ENCODE measurements around the gene EAF1.
"Not testable (repeated sequence)": the region's sequence is repeated elsewhere in the genome, so short reads cannot be mapped to it uniquely, and the experiment has no call there.

Gene EAF1

DNA sequence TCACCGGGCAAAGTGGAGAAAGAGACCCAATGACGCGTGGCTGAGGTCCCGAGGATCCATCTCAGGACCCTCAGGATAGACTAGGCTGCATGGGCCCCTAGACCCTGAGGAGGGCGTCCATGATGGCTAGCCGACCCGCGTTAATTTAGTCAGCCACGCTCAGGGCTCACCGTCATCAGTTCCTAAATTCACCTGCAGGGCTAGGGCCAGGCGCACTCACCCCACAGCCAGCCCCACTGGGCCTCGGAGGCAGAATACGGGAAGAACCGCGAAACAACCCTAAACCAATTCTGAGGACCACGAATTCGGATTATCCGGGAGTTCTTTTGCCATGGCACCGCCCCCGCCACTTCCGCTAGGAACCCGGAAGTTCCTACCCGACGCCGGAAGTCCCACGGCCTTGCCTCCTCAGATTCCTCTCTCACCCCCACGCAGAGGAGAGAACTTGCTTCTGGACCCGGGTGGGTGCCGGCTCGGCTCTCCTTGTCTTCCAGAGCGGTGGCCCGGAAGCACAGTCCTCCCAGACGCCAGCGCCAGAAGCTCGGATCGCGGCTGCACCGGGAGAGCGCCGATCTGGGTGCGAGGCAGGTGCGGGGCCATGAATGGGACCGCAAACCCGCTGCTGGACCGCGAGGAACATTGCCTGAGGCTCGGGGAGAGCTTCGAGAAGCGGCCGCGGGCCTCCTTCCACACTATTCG lies at the start of gene EAF1, which contains the start of gene METTL6:
Gene EAF1 (plus strand): TSS at position 417 of the 699 bp plus-strand sequence. CDS start 182 bp downstream, at position 599.
Gene METTL6 (minus strand): TSS at position 363 of the 699 bp plus-strand sequence. CDS start 1,033 bp downstream, outside the sequence.
- DNase-seq, result peak; percentile 84

DNA sequence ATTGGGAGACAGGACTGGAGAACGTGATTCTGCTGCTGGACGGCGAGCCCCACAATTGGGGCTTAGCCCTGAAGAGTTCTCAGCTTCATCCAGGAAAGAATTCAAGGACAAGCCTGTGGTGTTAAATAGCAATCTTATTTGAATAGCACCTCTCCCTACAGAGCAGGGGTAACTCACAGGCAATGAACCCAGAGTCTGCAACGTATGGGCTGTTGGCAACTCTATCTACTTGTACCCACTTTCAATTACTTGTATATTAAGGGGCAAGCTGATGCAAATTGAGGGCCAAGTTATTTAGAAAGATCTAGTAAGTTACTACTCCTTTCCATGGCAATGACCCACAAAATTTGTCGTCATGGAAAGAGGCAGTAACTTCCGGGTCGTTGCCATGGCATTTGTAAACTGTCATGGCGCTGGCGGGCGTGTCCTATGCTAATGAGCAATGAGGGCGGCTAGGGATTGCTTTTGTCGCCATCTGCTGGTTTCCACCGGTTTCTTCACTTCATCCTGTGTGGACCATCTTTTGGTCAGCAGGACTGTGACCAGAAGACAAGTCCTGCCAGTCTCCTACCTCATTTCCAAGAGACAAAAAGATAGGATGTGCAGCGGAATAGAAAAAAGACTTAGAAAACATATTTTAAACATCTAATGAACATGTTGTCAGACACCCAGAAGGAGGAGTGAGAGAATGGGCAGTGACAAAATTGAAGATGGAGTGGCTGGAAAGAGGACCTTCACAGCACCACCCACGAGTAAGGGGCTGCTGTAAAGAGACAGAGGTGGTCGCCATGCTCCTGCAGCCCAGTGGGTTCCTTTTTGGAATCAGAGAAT lies 49.2 kb upstream of the EAF1 start:
- DNase-seq, result peak; percentile 93

DNA sequence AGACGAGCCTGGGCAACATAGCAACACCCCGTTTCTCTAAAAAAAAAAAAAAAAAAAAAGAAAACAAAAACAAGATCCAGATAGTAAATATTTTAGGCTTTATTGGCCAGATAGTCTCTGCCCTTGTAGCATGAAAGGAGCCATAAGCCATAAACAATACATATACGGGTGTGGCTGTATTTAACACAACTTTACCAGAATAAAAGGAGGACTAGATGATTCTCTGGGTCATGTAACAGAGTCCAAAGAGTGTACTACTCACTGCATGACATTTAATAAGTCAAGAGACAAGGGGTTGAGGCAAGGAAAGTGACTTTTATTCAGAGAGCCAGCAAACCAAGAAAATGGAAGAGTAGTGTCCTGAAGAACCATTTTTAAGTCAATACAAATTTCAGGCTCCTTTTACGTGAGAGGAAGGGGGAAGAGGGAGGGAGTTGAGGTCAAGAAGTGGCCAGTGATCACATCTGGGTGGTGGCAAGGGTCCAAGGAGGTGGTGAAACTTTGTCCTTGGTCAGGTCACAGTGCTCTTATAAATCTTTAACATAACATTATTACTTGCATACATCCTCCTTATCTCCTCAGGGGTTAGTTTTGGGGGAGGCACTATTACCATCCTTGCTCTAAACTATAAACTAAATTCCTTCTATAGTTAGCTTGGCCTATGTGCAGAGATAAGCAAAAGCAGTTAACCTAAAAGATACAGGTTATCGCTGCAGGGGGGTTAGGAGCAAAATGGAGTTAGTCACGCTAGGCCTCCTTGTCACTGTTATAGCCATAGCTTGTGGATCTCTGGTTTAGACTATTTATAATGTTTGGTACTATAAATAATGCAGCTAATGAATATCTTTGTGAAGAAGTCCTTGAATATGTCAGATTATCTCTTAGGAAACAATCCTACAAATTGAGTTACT lies 46.2 kb upstream of the EAF1 start:
- no peak for DNase-seq

DNA sequence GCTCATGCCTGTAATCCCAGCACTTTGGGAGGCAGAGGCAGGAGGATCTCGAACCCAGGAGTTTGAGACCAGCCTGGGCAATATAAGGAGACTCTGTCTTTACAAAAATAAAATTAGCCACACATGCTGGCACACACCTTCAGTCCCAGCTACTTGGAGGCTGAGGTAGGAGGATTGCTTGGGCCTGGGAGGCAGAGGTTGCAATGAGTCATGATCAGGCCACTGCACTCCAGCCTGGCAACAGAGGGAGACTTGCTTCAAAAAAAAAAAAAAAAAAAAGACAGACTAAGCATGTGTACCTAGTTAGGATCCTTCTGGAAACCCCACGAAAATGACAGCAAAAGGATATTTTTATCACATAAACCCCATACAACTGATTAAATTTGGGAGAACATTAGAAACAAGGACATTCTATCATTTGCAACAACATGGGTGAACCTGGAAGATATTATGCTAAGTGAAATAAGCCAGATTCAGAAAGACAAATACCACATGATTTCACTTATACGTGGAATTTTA lies 44.9 kb upstream of the EAF1 start:
- DNase-seq, result no peak

DNA sequence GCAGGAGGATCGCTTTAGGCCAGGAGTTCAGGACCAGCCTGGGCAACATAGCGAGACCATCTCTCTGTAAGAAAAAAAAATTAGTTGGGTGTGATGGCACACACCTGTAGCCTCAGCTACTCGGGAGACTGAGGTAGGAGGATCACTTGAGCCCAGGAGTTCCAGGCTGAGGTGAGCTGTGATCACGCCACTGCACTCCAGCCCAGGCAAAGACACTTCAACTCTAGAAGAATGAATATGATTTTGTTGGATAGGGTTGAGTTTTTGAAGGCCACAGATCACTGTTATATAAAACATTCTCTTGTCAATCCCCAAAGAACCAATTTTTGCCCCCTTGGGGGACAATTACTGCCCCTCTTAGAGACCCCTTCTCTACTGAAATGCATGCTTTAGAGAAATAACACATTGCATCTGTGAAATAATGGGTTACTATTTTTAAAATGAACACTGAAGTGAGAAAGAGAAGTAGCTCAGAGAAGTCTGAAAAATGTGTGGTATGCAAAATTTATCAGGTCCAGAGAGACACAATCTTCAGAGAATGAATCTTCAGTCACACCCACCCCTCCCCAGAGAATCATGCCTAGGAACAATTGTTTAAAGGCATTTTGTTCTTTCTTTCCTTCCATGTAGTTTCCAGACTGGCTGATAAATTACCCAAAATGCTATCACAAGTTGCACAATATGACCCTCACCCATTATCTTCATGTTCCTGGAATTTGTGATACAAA lies 42.7 kb upstream of the EAF1 start:
- no peak for DNase-seq

DNA sequence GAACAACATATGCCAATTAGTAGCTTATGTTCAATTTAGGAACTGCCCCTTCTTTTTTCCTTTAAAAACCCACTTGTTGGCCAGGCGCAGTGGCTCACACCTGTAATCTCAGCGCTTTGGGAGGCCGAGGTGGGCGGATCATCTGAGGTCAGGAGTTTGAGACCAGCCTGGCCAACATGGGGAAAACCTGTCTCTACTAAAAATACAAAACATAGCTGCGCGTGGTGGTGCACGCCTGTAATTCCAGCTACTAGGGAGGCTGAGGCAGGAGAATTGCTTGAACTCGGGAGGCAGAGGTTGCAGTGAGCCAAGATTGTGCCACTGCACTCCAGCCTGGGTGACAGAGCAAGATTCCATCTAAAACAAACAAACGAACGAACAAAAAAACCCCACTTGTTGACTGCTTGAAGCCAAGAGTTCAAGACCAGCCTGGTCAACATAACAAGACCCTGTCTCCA lies 42.1 kb upstream of the EAF1 start:
- DNase-seq, result not testable (repeated sequence)

DNA sequence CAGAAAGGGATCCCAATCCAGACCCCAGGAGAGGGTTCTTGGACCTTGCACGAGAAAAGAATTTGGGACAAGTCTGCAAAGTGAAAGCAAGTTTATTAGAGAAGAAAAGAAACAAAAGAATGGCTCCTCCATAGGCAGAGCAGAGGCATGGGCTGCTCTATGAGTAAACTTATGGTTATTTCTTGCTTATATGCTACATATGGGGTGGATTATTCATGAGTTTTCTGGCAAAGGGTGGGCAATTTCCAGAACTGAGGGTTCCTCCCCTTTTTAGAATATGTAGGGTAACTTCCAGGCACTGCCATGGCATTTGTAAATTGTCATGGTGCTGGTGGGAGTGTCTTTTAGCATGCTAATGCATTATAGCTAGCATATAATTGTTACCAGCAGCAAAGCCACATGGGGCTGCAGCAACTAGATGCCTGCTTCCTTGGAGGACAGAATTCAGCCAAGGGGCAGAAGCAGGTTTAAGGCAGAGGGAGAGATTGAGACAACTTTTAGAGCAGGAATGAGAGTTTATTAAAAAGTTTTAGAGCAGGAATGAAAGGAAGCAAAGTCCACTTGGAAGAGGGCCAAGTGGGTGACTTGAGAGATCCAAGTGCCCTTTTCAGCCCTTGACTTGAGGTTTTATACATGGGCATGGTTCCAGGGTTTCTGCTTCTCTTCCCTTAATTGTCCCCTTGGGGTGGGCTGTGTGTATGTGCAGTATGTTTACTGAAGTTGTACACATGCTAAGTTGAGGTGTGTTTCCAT lies 41.3 kb upstream of the EAF1 start:
- no peak for DNase-seq

DNA sequence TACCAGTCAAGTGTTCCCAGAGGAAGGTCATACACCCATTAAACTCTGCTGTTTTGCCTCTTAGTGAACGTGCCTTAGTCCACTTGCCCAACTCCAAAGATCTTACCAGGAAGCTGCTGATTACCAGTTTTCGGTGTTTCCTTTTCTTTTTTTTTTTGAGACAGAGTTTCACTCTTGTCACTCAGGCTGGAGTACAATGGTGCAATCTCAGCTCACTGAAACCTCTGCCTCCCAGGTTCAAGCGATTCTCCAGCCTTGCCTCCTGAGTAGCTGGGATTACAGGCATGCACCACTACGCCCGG lies 40.8 kb upstream of the EAF1 start:
- not testable (repeated sequence) for DNase-seq

DNA sequence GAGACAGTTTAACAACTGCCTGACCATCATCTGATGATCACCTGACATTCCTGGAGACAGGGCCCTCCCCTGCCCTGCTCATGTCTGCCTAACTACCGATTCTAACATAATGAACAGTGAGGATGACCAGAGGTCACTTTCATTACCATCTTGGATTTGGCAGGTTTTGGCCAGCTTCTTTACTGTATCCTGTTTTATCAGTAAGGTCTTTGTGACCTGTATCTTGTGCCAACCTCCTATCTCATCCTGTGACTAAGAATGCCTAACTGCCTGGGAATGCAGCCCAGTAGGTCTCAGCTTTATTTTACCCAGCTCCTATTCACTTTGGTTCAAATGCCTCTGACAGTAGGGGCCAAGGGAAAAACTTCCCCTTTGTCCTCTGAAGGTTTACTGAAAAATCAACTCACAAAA lies 40.2 kb upstream of the EAF1 start:
- no peak for DNase-seq

DNA sequence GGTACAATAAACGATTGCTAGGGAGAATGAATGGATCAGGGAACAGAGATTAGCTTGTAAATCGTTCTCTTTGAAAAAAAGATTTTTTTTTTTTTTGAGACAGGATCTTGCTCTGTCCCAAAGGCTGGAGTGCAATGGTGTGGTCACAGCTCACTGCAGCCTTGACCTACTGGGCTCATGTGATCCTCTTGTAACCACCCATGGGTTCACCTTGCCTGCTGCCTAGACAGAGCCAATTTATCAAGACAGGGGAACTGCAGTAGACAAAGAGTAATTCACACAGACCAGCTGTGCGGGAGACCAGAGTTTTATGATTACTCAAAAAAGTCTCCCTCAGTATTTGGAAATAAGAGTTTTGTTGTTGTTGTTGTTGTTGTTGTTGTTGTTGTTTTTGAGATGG lies 39.7 kb upstream of the EAF1 start:
- no peak for DNase-seq

DNA sequence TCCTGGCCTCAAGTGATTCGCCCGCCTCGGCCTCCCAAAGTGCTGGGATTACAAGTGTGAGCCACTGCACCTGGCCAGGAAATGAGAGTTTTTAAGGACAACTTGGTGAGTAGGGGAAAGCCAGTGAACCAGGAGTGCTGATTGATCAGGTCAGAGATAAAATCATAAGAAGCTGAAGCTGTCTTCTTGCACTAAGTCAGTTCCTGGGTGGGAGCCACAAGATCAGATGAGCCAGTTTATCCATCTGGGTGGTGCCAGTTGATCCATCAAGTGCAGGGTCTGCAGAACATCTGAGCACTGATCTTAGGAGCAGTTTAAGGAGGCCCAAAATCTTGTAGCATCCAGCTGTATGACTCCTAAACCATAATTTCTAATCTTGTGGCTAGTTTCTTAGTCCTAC lies 39.1 kb upstream of the EAF1 start:
- not testable (repeated sequence) for DNase-seq

DNA sequence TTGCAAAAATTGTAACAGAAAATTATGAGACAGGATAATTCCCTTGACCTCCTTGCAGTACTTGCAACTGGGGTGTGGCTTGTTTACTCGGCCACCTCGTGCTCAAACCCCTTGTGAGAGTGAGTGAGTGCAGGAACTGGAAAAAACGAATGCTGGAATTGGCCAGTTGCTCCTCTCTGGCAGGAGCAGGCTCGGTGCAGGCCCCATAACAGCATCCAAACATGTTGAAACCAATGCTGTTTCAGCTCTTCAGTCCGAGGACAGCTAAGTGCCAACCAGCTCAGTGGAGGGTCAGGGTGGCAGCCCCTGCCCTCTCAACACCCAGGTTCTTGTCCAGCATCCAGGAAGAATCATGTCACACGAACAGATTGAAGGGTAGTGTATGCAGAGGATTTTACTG lies 36.9 kb upstream of the EAF1 start:
- DNase-seq, result no peak

DNA sequence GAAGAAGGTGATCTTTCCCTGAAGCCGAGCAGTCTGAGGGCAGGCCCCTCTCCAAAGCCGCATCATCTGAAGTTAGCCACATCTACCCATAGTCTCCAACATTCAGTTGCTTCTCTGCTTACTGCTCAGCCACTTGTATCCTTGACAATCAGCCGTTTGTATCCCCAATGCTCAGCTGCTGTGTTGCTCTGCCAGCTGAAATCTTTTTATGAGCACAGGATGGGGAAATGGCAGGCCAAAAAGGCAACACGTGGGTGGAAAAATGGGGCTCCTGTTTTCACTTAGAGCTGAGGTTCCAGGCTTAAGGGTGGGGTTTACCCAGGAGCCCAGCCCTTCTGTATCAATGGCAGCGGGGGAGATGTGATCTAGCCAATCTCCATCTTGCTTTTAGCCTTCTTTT lies 36.4 kb upstream of the EAF1 start:
- no peak for DNase-seq

DNA sequence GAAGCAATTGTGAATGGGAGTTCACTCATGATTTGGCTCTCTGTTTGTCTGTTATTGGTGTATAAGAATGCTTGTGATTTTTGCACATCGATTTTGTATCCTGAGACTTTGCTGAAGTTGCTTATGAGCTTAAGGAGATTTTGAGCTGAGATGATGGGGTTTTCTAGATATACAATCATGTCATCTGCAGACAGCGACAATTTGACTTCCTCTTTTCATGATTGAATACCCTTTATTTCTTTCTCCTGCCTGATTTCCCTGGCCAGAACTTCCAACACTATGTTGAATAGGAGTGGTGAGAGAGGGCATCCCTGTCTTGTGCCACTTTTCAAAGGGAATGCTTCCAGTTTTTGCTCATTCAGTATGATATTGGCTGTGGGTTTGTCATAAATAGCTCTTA lies 34.1 kb upstream of the EAF1 start:
- not testable (repeated sequence) for DNase-seq

DNA sequence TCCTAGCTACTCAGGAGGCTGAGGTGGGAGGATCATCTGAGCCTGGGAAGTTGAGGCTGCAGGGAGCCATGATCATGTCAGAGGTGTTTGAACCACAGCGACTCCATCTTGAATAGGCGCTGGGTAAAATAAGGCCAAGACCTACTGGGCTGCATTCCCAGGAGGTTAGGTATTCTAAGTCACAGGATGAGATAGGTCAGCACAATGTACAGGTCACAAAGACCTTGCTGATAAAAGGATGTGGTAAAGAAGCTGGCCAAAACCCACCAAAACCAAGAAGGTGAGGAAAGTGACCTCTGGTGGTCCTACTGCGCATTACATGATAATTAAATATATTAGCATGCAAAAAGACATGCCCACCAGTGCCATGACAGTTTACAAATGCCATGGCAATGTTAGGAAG lies 28.7 kb upstream of the EAF1 start:
- DNase-seq, result not testable (repeated sequence)

DNA sequence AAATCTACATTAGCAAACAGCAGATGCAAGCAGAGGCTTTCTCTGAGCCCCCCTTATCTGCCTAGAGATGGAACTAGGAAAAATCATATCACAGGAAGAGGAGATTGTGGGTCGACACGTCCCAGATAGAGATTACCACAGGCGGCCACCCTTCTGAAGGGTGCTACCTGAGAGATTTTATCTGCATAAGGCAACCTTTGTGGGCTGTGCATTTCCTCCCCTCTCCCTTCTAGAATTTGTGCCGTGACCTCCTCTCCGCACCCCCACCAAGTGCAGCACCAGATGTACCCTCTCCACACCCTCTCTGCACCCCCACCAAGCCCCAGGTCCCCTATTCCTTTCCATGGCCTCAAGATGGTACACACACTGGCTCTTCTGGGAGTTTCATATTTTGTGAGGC lies 27.4 kb upstream of the EAF1 start:
- DNase-seq, result no peak

DNA sequence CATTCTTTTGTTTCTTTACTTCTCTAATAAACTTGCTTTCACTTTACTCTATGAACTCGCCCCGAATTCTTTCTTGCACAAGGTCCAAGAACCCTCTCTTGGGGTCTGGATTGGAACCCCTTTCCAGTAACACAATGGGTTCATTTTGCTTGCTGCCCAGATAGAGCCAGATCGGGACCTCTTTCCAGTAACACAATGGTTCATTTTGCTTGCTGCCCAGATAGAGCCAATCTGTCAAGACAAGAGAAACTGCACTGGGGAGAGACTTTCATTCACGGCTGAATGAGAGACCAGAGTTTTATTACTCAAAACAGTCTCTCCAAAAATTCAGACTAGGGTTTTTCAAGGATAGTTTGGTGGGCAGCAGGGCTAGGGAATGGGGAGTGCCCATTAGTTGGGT lies 25.5 kb upstream of the EAF1 start:
- no peak for DNase-seq

DNA sequence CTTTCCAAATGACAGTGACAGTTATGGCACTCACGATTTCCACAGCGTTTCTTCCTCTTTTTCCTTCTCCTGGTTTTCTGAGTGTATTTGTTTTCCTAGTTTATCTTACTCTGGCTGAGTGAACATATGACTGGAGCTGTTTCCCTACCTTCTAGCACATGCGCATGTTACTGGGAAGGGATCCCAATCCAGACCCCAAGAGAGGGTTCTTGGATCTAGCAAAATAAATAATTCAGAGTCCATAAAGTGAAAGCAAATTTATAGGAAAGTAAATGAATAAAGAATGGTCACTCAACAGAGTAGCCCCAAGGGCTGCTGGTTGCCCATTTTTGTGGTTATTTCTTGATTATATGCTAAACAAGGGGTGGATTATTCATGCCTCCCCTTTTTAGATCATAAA lies 23.9 kb upstream of the EAF1 start:
- DNase-seq, result no peak

DNA sequence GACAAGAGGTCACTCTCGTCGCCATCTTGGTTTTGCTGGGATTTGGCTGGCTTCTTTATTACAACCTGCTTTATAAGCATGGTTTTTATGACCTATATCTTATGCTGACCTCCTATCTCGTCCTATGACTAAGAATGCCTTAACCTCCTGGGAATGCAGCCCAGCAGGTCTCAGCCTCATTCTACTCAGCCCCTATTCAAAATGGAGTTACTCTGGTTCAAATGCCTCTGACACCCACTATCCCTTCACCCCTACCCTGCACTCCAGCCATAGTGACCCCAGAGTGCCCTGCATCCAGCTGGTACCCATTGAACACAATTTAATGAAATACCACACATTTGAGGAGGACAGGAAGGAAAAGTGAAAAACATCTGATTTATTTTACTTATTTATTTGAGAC lies 23.4 kb upstream of the EAF1 start:
- DNase-seq, result no peak

DNA sequence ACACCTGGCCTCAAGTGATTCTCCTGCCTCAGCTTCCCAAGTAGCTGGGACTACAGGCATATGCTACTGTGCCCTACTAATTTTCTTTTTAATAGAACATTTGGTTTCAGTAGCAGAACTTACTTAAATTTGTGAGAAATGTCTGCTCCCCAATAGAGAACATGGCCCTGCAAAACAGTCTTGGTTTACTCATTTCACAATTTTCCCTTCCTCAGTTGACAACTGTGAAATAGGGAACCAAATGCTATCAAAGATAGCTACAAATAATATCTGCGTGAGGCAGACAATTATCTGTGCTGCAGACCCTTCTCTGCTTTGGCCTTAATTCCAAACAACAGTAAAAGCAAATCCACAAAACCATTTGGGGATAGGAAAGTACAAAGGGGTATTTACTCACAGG lies 22.6 kb upstream of the EAF1 start:
- no peak for DNase-seq

DNA sequence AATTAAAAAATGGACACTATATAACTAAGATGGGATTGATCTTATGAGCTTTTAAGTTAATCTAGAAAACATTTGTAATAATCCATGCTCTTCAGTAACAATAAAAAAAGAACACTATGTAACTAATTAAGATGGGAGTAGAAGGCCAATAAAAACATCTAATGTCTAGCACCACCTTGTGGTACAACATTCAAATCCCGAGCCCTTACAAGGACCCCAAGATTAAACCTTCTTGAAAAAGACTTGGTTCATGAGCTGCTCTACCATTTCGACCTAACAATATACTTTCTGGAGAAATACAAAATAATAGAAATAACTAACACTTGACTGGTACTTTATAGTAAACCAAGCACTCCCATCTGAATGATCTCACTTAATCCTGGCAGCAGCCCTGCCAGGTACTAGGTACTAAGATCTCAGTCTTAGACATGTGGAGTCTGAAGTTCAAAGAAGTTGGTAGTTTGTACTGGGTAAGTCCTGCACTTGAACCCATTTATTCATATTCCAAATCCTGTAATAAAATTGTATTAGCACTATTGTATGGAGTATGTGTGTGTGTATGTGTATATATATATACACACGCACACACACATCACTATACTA lies 21.8 kb upstream of the EAF1 start:
- no peak for DNase-seq
